ENCODE data around the gene PROSER1. TPM values are rescaled to one million over a fixed set of nuclear protein-coding genes. Genes with fewer than 3 reads are reported as not detected.

Gene PROSER1
- total and polyA plus RNA-seq, 9 of the 15 experiments (the other 6 are each of a cell fraction or from before 2014, with no cell fraction given), result 9.2 to 36.2 (median 10.4) TPM

GRCh38 chr13:39034085-39034484 is 3.8 kb downstream of the PROSER1 start:
- in situ Hi-C loops (cut with MboI) (no loop called here), intact Hi-C loops (cut with micrococcal nuclease) (no loop called here)
- peak; percentile 18; the same call in 2 of the 3 replicates for ATAC-seq
- H4K20me1 ChIP-seq (replicated peaks; ENCODE audit: control insufficient read depth, insufficient read depth, low read length), result peaks cover 9% of the 10 kb centered on the region; the same call in 1 of the 2 replicates
- H2AFZ ChIP-seq (ENCODE audit: low read depth, low read length), result no peak overlapping the region
- WGBS (ENCODE audit: insufficient coverage, low coverage, missing lambda C conversion rate), result 50% methylated on average over 1 of the region's 1 CpG
- no peak overlapping the region for H3K27ac ChIP-seq (ENCODE audit: extremely low read depth, low read depth, low read length)
- no TSS peak for BruUV-seq (replicated peaks)
- H3K27me3 ChIP-seq (ENCODE audit: control insufficient read depth in 2 of 2, insufficient read depth in 2 of 2, low read length in 2 of 2), result no peaks in the 10 kb centered on the region
- H3K9me1 ChIP-seq (ENCODE audit: control insufficient read depth, insufficient read depth, low read length), result no peaks in the 10 kb centered on the region
- no peak for FAIRE-seq
- ChIA-PET POLR2A (no interaction called here), CTCF (ENCODE audit: low intra/inter-chr PET ratio) (no interaction called here)
- no peak overlapping the region for H3K4me3 ChIP-seq
- peak overlapping the region in 1 of 2 experiments; percentile 82; a peak in 1 of 4 replicates for H3K9ac ChIP-seq (ENCODE audit: insufficient read depth in 1 of 2, low read depth in 2 of 2, low read length in 2 of 2)
- peaks cover 3 to 4% of the 10 kb centered on the region in 2 experiments; a peak in 3 of 5 replicates for H3K4me1 ChIP-seq (replicated peaks in 1 of 2; ENCODE audit: control insufficient read depth in 2 of 2, insufficient read depth in 2 of 2, low read length in 2 of 2)
- H3K9me3 ChIP-seq (replicated peaks; ENCODE audit: control insufficient read depth, insufficient read depth, low read depth, low read length), result no peaks in the 10 kb centered on the region
- H3K79me2 ChIP-seq (ENCODE audit: control insufficient read depth, insufficient read depth, low read length), result peaks cover 79% of the 10 kb centered on the region
- TF ChIP-seq MEIS2 (IDR thresholded peaks at IDR 0.05; ENCODE audit: partially characterized antibody), result peak; percentile 19
- TF ChIP-seq HOXB6 (CRISPR knock-in tag; IDR thresholded peaks at IDR 0.05; ENCODE audit: borderline replicate concordance), result no peak
- peak; percentile 60 for TF ChIP-seq PKNOX1 (IDR thresholded peaks at IDR 0.05)
- peak in 1 of 4 experiments; percentile 18 for DNase-seq (ENCODE audit: extremely low read depth in 1 of 4, low spot score in 3 of 4)
- H3K36me3 ChIP-seq (ENCODE audit: control insufficient read depth, insufficient read depth, low read length), result peaks cover 22% of the 10 kb centered on the region
- no peak overlapping the region for H3K4me2 ChIP-seq (ENCODE audit: insufficient read depth, low read length)

DNA sequence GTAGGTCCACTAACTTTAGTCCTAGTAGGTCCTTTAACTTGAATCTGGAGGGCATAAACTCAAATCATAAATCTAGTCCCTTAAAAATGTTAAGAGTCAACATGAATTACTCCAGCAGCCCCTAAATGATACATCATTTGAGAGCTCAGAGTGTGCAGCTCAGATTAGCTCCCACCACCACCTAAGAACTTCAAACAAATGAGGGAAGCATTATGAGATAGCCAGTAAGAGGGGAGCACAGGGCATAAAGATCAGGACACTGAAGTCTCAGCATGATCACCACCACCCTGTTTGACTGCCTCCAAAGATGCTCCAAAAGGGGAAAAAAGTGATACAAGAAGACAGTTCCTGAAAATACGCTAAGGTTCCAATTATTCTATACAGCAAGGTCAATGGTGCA is 5.7 kb downstream of the PROSER1 start:
- CTCF ChIA-PET (ENCODE audit: low intra/inter-chr PET ratio), result no interaction called here
- FAIRE-seq (no peak), ATAC-seq (no peak), DNase-seq (ENCODE audit: extremely low read depth in 1 of 4, low spot score in 3 of 4) (no peak)
- no peak overlapping the region for H3K27ac ChIP-seq (ENCODE audit: extremely low read depth, low read depth, low read length)
- H3K36me3 ChIP-seq (ENCODE audit: control insufficient read depth, insufficient read depth, low read length), result peaks cover 40% of the 10 kb centered on the region
- no peak overlapping the region for H3K4me3 ChIP-seq
- H4K20me1 ChIP-seq (replicated peaks; ENCODE audit: control insufficient read depth, insufficient read depth, low read length), result peaks cover 9% of the 10 kb centered on the region; the same call in 1 of the 2 replicates
- H2AFZ ChIP-seq (ENCODE audit: low read depth, low read length), result no peak overlapping the region
- H3K9me1 ChIP-seq (ENCODE audit: control insufficient read depth, insufficient read depth, low read length), result no peaks in the 10 kb centered on the region
- H3K4me1 ChIP-seq (replicated peaks in 1 of 2; ENCODE audit: control insufficient read depth in 2 of 2, insufficient read depth in 2 of 2, low read length in 2 of 2), result peaks cover 0 to 4% of the 10 kb centered on the region in 2 experiments; a peak in 2 of 5 replicates
- no TSS peak for BruUV-seq (replicated peaks)
- POLR2A ChIA-PET, result interaction anchor here (1.3 kb wide), 1 partner anchor 17 kb away, joined by 5 read pairs; no protein-coding TSS in a partner anchor
- 100% methylated on average over 1 of the region's 1 CpG for WGBS (ENCODE audit: insufficient coverage, low coverage, missing lambda C conversion rate)
- in situ Hi-C loops (cut with MboI) (no loop called here), intact Hi-C loops (cut with micrococcal nuclease) (no loop called here)
- no peak overlapping the region for H3K9ac ChIP-seq (ENCODE audit: insufficient read depth in 1 of 2, low read depth in 2 of 2, low read length in 2 of 2)
- TF ChIP-seq RBM14 (IDR thresholded peaks at IDR 0.05; ENCODE audit: borderline replicate concordance, insufficient read depth, low read depth, low read length) (no peak), ZNF764 (CRISPR knock-in tag; IDR thresholded peaks at IDR 0.05; ENCODE audit: low read depth) (no peak), COPS2 (conservative IDR thresholded peaks at IDR 0.05) (no peak), ATF1 (CRISPR knock-in tag; IDR thresholded peaks at IDR 0.05) (no peak), ATF1 (tag; IDR thresholded peaks at IDR 0.05) (no peak), NCOA1 (IDR thresholded peaks at IDR 0.05; ENCODE audit: low read depth) (no peak)
- no peak overlapping the region for H3K4me2 ChIP-seq (ENCODE audit: insufficient read depth, low read length)
- no peaks in the 10 kb centered on the region for H3K9me3 ChIP-seq (replicated peaks; ENCODE audit: control insufficient read depth, insufficient read depth, low read depth, low read length)
- H3K27me3 ChIP-seq (ENCODE audit: control insufficient read depth in 2 of 2, insufficient read depth in 2 of 2, low read length in 2 of 2), result no peaks in the 10 kb centered on the region
- peaks cover 62% of the 10 kb centered on the region for H3K79me2 ChIP-seq (ENCODE audit: control insufficient read depth, insufficient read depth, low read length)
